Panc1 (cell line): ENCODE data around the gene TMTC2.

Experiments
- POLR2AphosphoS5 ChIP-seq: IDR thresholded peaks from 2 replicates; pipeline ENCODE4 v1.6.1; 2012; ENCODE audit warnings: mild to moderate bottlenecking, low read depth, low read length, moderate library complexity
- TF ChIP-seq, protein P1 (sequence below): fragments of 450-650 bp; IDR thresholded peaks from 2 replicates; pipeline ENCODE4 v1.5.1; 2017; ENCODE audit warnings: mild to moderate bottlenecking
- TF ChIP-seq, protein P2 (sequence below), 2 experiments: IDR thresholded peaks; 2 replicates each; pipeline ENCODE4 v1.6.1; 2011 to 2012; ENCODE audit warnings: low read depth in 2 of 2, control low read depth in 1 of 2, low read length in 1 of 2, mild to moderate bottlenecking in 1 of 2, moderate library complexity in 1 of 2; ENCODE audit not compliant: insufficient read depth in 1 of 2

DNA sequence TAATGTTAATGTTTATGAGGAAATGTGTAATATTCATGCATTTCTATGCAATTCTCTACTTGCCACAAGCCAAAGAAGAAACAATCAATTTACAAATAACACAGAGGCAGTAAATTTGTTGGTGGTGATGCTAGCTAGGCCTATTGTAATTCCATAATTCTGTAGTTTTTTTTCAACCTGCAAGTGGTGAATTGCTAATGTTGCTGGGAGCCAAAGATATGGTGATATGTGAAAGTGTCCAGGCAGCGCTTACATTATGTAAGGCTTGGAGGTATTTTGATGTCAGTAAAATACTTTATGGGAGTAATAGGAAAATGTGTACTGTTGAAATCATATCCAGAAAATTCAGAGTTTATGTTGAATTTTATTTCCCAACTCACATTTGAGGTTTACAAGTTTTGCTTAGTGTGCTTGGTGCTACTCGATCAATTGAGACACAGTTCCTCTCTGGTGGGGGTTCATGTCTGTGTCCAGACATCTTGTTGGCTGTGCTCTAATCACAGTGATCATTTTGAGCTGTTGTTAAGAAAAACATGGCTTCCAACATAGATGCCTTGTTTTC, 23.2 kb downstream of the TMTC2 start:
- TF ChIP-seq, protein P1, sequence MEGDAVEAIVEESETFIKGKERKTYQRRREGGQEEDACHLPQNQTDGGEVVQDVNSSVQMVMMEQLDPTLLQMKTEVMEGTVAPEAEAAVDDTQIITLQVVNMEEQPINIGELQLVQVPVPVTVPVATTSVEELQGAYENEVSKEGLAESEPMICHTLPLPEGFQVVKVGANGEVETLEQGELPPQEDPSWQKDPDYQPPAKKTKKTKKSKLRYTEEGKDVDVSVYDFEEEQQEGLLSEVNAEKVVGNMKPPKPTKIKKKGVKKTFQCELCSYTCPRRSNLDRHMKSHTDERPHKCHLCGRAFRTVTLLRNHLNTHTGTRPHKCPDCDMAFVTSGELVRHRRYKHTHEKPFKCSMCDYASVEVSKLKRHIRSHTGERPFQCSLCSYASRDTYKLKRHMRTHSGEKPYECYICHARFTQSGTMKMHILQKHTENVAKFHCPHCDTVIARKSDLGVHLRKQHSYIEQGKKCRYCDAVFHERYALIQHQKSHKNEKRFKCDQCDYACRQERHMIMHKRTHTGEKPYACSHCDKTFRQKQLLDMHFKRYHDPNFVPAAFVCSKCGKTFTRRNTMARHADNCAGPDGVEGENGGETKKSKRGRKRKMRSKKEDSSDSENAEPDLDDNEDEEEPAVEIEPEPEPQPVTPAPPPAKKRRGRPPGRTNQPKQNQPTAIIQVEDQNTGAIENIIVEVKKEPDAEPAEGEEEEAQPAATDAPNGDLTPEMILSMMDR = no peak
- TF ChIP-seq POLR2AphosphoS5 = no peak
- TF ChIP-seq, protein P2, sequence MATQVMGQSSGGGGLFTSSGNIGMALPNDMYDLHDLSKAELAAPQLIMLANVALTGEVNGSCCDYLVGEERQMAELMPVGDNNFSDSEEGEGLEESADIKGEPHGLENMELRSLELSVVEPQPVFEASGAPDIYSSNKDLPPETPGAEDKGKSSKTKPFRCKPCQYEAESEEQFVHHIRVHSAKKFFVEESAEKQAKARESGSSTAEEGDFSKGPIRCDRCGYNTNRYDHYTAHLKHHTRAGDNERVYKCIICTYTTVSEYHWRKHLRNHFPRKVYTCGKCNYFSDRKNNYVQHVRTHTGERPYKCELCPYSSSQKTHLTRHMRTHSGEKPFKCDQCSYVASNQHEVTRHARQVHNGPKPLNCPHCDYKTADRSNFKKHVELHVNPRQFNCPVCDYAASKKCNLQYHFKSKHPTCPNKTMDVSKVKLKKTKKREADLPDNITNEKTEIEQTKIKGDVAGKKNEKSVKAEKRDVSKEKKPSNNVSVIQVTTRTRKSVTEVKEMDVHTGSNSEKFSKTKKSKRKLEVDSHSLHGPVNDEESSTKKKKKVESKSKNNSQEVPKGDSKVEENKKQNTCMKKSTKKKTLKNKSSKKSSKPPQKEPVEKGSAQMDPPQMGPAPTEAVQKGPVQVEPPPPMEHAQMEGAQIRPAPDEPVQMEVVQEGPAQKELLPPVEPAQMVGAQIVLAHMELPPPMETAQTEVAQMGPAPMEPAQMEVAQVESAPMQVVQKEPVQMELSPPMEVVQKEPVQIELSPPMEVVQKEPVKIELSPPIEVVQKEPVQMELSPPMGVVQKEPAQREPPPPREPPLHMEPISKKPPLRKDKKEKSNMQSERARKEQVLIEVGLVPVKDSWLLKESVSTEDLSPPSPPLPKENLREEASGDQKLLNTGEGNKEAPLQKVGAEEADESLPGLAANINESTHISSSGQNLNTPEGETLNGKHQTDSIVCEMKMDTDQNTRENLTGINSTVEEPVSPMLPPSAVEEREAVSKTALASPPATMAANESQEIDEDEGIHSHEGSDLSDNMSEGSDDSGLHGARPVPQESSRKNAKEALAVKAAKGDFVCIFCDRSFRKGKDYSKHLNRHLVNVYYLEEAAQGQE (IDR thresholded peaks at IDR 0.05; ENCODE audit: insufficient read depth in 1 of 2, low read depth in 2 of 2, low read length in 1 of 2) = no peak
